B cell (primary cell): Measurements from ENCODE around the gene EBP.

Source experiments
- EZH2 ChIP-seq: IDR thresholded peaks from 2 replicates; pipeline ENCODE4 v1.6.1; 2012; ENCODE audit warnings: borderline replicate concordance, low read depth, mild to moderate bottlenecking, moderate library complexity, low read length; ENCODE audit not compliant: insufficient read depth, poor library complexity, severe bottlenecking
- TF ChIP-seq, protein P1 (sequence below): fragments of 200-600 bp; IDR thresholded peaks from one replicate; pipeline ENCODE4 v1.8.0; 2022; ENCODE audit warnings: antibody characterized with exemption, mild to moderate bottlenecking

GRCh38 chrX:48488034-48488433, 33.6 kb upstream of the EBP start:
- TF ChIP-seq, protein P1, sequence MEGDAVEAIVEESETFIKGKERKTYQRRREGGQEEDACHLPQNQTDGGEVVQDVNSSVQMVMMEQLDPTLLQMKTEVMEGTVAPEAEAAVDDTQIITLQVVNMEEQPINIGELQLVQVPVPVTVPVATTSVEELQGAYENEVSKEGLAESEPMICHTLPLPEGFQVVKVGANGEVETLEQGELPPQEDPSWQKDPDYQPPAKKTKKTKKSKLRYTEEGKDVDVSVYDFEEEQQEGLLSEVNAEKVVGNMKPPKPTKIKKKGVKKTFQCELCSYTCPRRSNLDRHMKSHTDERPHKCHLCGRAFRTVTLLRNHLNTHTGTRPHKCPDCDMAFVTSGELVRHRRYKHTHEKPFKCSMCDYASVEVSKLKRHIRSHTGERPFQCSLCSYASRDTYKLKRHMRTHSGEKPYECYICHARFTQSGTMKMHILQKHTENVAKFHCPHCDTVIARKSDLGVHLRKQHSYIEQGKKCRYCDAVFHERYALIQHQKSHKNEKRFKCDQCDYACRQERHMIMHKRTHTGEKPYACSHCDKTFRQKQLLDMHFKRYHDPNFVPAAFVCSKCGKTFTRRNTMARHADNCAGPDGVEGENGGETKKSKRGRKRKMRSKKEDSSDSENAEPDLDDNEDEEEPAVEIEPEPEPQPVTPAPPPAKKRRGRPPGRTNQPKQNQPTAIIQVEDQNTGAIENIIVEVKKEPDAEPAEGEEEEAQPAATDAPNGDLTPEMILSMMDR, result no peak
- TF ChIP-seq EZH2, result no peak
